ENCODE data around the gene FAM186B. TPM values are rescaled to one million over a fixed set of nuclear protein-coding genes. Genes with fewer than 3 reads are reported as not detected.

The FAM186B gene
- total RNA-seq, 1 experiment from 2014 or later, result 0.42 TPM

GRCh38 chr12:49577589-49578315 lies 27.7 kb downstream of the FAM186B start:
- Histone ChIP-seq H2AFZ (ENCODE audit: low read depth, low read length, poor library complexity, severe bottlenecking) (no peak overlapping the region), H3K9me2 (ENCODE audit: insufficient read depth) (no peaks in the 10 kb centered on the region), H3K36me3 (ENCODE audit: control insufficient read depth in 1 of 2, insufficient read depth in 2 of 2, low read length in 2 of 2) (peaks cover 0 to 3% of the 10 kb centered on the region in 2 experiments; a peak in 2 of 4 replicates), H4K20me1 (ENCODE audit: insufficient read depth) (no peaks in the 10 kb centered on the region), H3K27ac (ENCODE audit: low read depth, low read length) (no peak overlapping the region), H3K9ac (ENCODE audit: low read length) (no peak overlapping the region), H3K79me2 (ENCODE audit: insufficient read depth, low read length) (no peaks in the 10 kb centered on the region; the same call in none of the 2 replicates), H3K4me3 (replicated peaks in 1 of 2; ENCODE audit: low read depth in 1 of 2, low read length in 2 of 2) (no peak overlapping the region), H3K27me3 (ENCODE audit: insufficient read depth, low read length) (no peaks in the 10 kb centered on the region), H3K4me2 (ENCODE audit: low read length) (no peak overlapping the region), H3K4me1 (ENCODE audit: control insufficient read depth in 1 of 2, insufficient read depth in 2 of 2, low read length in 2 of 2) (peaks cover 7 to 11% of the 10 kb centered on the region in 2 experiments; a peak in 3 of 4 replicates), H3K9me3 (ENCODE audit: control insufficient read depth in 1 of 2, insufficient read depth in 1 of 2, low read depth in 1 of 2, low read length in 2 of 2) (no peaks in the 10 kb centered on the region)
- RAD21 ChIA-PET (ENCODE audit: low non-redundant PET in 1 of 2, low total read pairs in 2 of 2, uncharacterized antibody in 2 of 2, unreplicated experiment in 2 of 2), result no interaction called here
- TF ChIP-seq CTCF (IDR thresholded peaks at IDR 0.05 in 2 of 3, conservative IDR thresholded peaks at IDR 0.05 in 1 of 3; ENCODE audit: borderline replicate concordance in 1 of 3, insufficient read depth in 1 of 3, low read depth in 2 of 3, low read length in 2 of 3) (no peak), EZH2phosphoT487 (IDR thresholded peaks at IDR 0.05; ENCODE audit: borderline replicate concordance) (no peak), ZNF274 (IDR thresholded peaks at IDR 0.05; ENCODE audit: low read depth, low read length) (no peak), ZFX (IDR thresholded peaks at IDR 0.05) (no peak), MAX (IDR thresholded peaks at IDR 0.05) (no peak), TCF7L2 (IDR thresholded peaks at IDR 0.05; ENCODE audit: borderline replicate concordance, extremely low read depth, insufficient read depth, insufficient read length) (no peak), SP1 (IDR thresholded peaks at IDR 0.05; ENCODE audit: low read depth) (no peak), SIN3A (IDR thresholded peaks at IDR 0.05; ENCODE audit: low read depth) (no peak), YY1 (IDR thresholded peaks at IDR 0.05; ENCODE audit: extremely low read depth, insufficient replicate concordance, low read depth, low read length) (no peak), EGR1 (IDR thresholded peaks at IDR 0.05; ENCODE audit: low read depth) (no peak), CBX3 (IDR thresholded peaks at IDR 0.05; ENCODE audit: low read depth) (no peak), ZBTB33 (IDR thresholded peaks at IDR 0.05; ENCODE audit: extremely low read depth, insufficient replicate concordance, low read length) (no peak), RAD21 (IDR thresholded peaks at IDR 0.05; ENCODE audit: low read depth) (no peak), POLR2AphosphoS5 (IDR thresholded peaks at IDR 0.05; ENCODE audit: low read depth, low read length) (no peak), REST (IDR thresholded peaks at IDR 0.05; ENCODE audit: low read depth) (no peak)
- no peak for DNase-seq (ENCODE audit: low read depth, low spot score)
- POLR2A ChIA-PET, result no interaction called here
- intact Hi-C loops (cut with micrococcal nuclease), result no loop called here
- ATAC-seq, result no peak
- CTCF ChIA-PET, result interaction anchor here (0.7 to 1.6 kb wide), 3 partner anchors 219 to 230 kb away, joined by 3 to 4 read pairs (median 3); no protein-coding TSS in a partner anchor
- no TSS peak for BruUV-seq (replicated peaks)
